H1 (cell line): ENCODE data around the gene ZFAND3.

ENCODE experiments used
- BACH1 ChIP-seq: IDR thresholded peaks from 2 replicates; pipeline ENCODE4 v1.6.1; 2012; ENCODE audit warnings: low read length, improper control_type of control experiment
- BCL11A ChIP-seq, 2 experiments: IDR thresholded peaks; one replicate each; pipeline ENCODE4 v1.6.1; 2011; ENCODE audit warnings: low read depth in 2 of 2, low read length in 2 of 2, mild to moderate bottlenecking in 2 of 2
- CHD1 ChIP-seq: IDR thresholded peaks from 2 replicates; pipeline ENCODE4 v1.6.1; 2012; ENCODE audit warnings: low read depth, low read length, improper control_type of control experiment
- CTCF ChIP-seq, 3 experiments: IDR thresholded peaks; 1 replicate in 2 of 3; 2 replicates in 1 of 3; pipeline versions ENCODE4 v1.5.1 to v1.6.1; 2011; ENCODE audit warnings: low read length in 3 of 3, mild to moderate bottlenecking in 3 of 3, inconsistent platforms in 2 of 3, low read depth in 1 of 3, moderate library complexity in 1 of 3; ENCODE audit not compliant: insufficient read depth in 1 of 3; ENCODE audit errors: control extremely low read depth in 1 of 3
- EP300 ChIP-seq, 2 experiments: IDR thresholded peaks; 1 replicate in 1 of 2; 2 replicates in 1 of 2; pipeline ENCODE4 v1.6.1; 2011 to 2012; ENCODE audit warnings: low read depth in 2 of 2, low read length in 2 of 2, mild to moderate bottlenecking in 2 of 2, borderline replicate concordance in 1 of 2, inconsistent platforms in 1 of 2, moderate library complexity in 1 of 2
- SAP30 ChIP-seq: fragments of 300-600 bp; sonication (generic); IDR thresholded peaks from 2 replicates; pipeline ENCODE4 v1.7.1; 2012; ENCODE audit warnings: low read length, moderate library complexity, mild to moderate bottlenecking, inconsistent platforms; ENCODE audit not compliant: insufficient read depth, insufficient replicate concordance
- TAF1 ChIP-seq: IDR thresholded peaks from 2 replicates; pipeline ENCODE4 v1.6.1; 2011; ENCODE audit warnings: mild to moderate bottlenecking, low read depth, low read length
- YY1 ChIP-seq: IDR thresholded peaks from 2 replicates; pipeline ENCODE4 v1.6.1; 2011; ENCODE audit warnings: low read depth, mild to moderate bottlenecking, low read length
- ZNF274 ChIP-seq: IDR thresholded peaks from 2 replicates; pipeline ENCODE4 v1.7.0; 2012; ENCODE audit warnings: low read length, borderline replicate concordance; ENCODE audit errors: extremely low read depth

- TF ChIP-seq EP300 (IDR thresholded peaks at IDR 0.05; ENCODE audit: borderline replicate concordance in 1 of 2, low read depth in 2 of 2, low read length in 2 of 2) (no peak), BACH1 (no peak), CHD1 (no peak), ZNF274 (no peak), CTCF (IDR thresholded peaks at IDR 0.05; ENCODE audit: control extremely low read depth in 1 of 3, insufficient read depth in 1 of 3, low read depth in 1 of 3, low read length in 3 of 3) (no peak), SAP30 (no peak), TAF1 (no peak), YY1 (no peak), BCL11A (IDR thresholded peaks at IDR 0.05; ENCODE audit: low read depth in 2 of 2, low read length in 2 of 2) (no peak)
Measured at GRCh38 chr6:37981626-37982025, 162.1 kb downstream of the ZFAND3 start.
